HepG2 (cell line): Measurements from ENCODE around the gene ZFYVE27. TPM values are rescaled to one million over a fixed set of nuclear protein-coding genes. Genes with fewer than 3 reads are reported as not detected.

ENCODE experiments used
- GLI4 ChIP-seq: sonication (generic); formaldehyde crosslinking; IDR thresholded peaks from 2 replicates; pipeline ENCODE4 v1.5.1; 2020; ENCODE audit warnings: missing genetic modification reagents, mild to moderate bottlenecking, moderate library complexity, borderline replicate concordance
- IKZF5 ChIP-seq: IDR thresholded peaks from 2 replicates; pipeline ENCODE4 v1.6.1; 2018; ENCODE audit warnings: missing genetic modification reagents, mild to moderate bottlenecking, missing compliant biosample characterization
- IRF2 ChIP-seq: IDR thresholded peaks from 2 replicates; pipeline ENCODE4 v1.6.1; 2018; ENCODE audit warnings: missing genetic modification reagents, missing compliant biosample characterization
- MIER3 ChIP-seq: IDR thresholded peaks from 2 replicates; pipeline ENCODE4 v1.6.1; 2016; ENCODE audit warnings: missing compliant biosample characterization, borderline replicate concordance
- NCOA1 ChIP-seq: sonication (generic); formaldehyde crosslinking; IDR thresholded peaks from 2 replicates; pipeline ENCODE4 v1.9.0; 2021; ENCODE audit warnings: missing genetic modification reagents
- NFYC ChIP-seq: IDR thresholded peaks from 2 replicates; pipeline ENCODE4 v1.6.1; 2016; ENCODE audit warnings: missing genetic modification reagents, missing compliant biosample characterization
- RAD21 ChIP-seq: fragments of 450-650 bp; formaldehyde crosslinking; IDR thresholded peaks from 2 replicates; pipeline ENCODE4 v1.5.0; 2020; ENCODE audit warnings: mild to moderate bottlenecking
- STAG1 ChIP-seq: sonication (generic); formaldehyde crosslinking; IDR thresholded peaks from 2 replicates; pipeline ENCODE4 v1.4.0; 2020; ENCODE audit warnings: missing genetic modification reagents
- ZBTB8A ChIP-seq: sonication (generic); formaldehyde crosslinking; IDR thresholded peaks from 2 replicates; pipeline ENCODE4 v1.4.0; 2020; ENCODE audit warnings: mild to moderate bottlenecking, low read depth, missing genetic modification reagents, borderline replicate concordance
- ZHX1 ChIP-seq: sonication (generic); formaldehyde crosslinking; IDR thresholded peaks from 2 replicates; pipeline ENCODE4 v1.8.1; 2022; ENCODE audit warnings: low read depth, mild to moderate bottlenecking, missing genetic modification reagents
- ZMYM3 ChIP-seq: sonication (generic); formaldehyde crosslinking; IDR thresholded peaks from 2 replicates; pipeline ENCODE4 v1.5.1; 2020; ENCODE audit warnings: mild to moderate bottlenecking, missing genetic modification reagents
- ZNF225 ChIP-seq: sonication (generic); formaldehyde crosslinking; IDR thresholded peaks from 2 replicates; pipeline ENCODE4 v1.4.0; 2020; ENCODE audit warnings: mild to moderate bottlenecking, missing genetic modification reagents
- ZNF251 ChIP-seq: sonication (generic); formaldehyde crosslinking; IDR thresholded peaks from 2 replicates; pipeline ENCODE4 v1.9.0; 2021; ENCODE audit warnings: mild to moderate bottlenecking, missing genetic modification reagents
- ZNF557 ChIP-seq: sonication (generic); formaldehyde crosslinking; IDR thresholded peaks from 2 replicates; pipeline ENCODE4 v1.4.0; 2020; ENCODE audit warnings: missing genetic modification reagents
- ZNF567 ChIP-seq: sonication (generic); formaldehyde crosslinking; IDR thresholded peaks from 2 replicates; pipeline ENCODE4 v1.8.1; 2023; ENCODE audit warnings: mild to moderate bottlenecking, missing genetic modification reagents, borderline replicate concordance
- ZNF850 ChIP-seq: sonication (generic); formaldehyde crosslinking; conservative IDR thresholded peaks from 2 replicates; pipeline ENCODE4 v1.9.0; 2021; ENCODE audit warnings: mild to moderate bottlenecking, missing genetic modification reagents
- ZNF883 ChIP-seq: sonication (generic); formaldehyde crosslinking; IDR thresholded peaks from 2 replicates; pipeline ENCODE4 v1.5.1; 2020; ENCODE audit warnings: mild to moderate bottlenecking, missing genetic modification reagents; ENCODE audit errors: not compliant biosample characterization
- polyA plus RNA-seq, 8 experiments: library from polyadenylated mRNA; depleted of rRNA in 3 of 8; stranded (reverse) in 7 of 8; unstranded in 1 of 8; fragments of >200 nt; fragmentation: Illumina TruSeq in 4 of 8; extraction: Trizol in 4 of 8; gene quantifications; 2 replicates each; pipeline versions ENCODE4 v1.2.1 to v1.2.3, GENCODE V29; 2011 to 2016; ENCODE audit warnings: low read depth in 4 of 8, missing spikeins in 1 of 8, mixed read lengths in 1 of 8; ENCODE audit not compliant: insufficient read depth in 1 of 8
- total RNA-seq, 5 experiments: library from RNA; depleted of rRNA; stranded (reverse); fragments of >200 nt; fragmentation: Illumina TruSeq; extraction: Trizol; gene quantifications; 2 replicates each; pipeline ENCODE4 v1.2.3, GENCODE V29; 2016; ENCODE audit warnings: low read depth in 1 of 5
- TF ChIP-seq, protein P1 (sequence below): sonication (generic); formaldehyde crosslinking; IDR thresholded peaks from 2 replicates; pipeline ENCODE4 v1.5.1; 2020; ENCODE audit warnings: mild to moderate bottlenecking, missing genetic modification reagents, moderate library complexity
- TF ChIP-seq, protein P2 (sequence below): sonication (generic); formaldehyde crosslinking; IDR thresholded peaks from 2 replicates; pipeline ENCODE4 v1.4.0; 2020; ENCODE audit warnings: mild to moderate bottlenecking, missing genetic modification reagents
- TF ChIP-seq, protein P3 (sequence below): sonication (generic); formaldehyde crosslinking; IDR thresholded peaks from 2 replicates; pipeline ENCODE4 v1.4.0; 2020; ENCODE audit warnings: missing genetic modification reagents, borderline replicate concordance

Gene ZFYVE27
- total and polyA plus RNA-seq, 2 of the 13 experiments (the other 11 are each of a cell fraction or from before 2014, with no cell fraction given) = 19.7 to 20.5 TPM

GRCh38 chr10:97701438-97702069 is 35.4 kb upstream of the ZFYVE27 start (continued):
- TF ChIP-seq ZNF850 (CRISPR knock-in tag) (no peak), ZMYM3 (CRISPR knock-in tag) (0 out of 2 replicates have a peak, but pooled peaks have one; percentile 31), NFYC (no peak), MIER3 (CRISPR knock-in tag) (peak; percentile 39; the same call in 1 of the 2 replicates), ZNF883 (no peak), RAD21 (CRISPR knock-in tag) (peak; percentile 75), ZBTB8A (CRISPR knock-in tag) (no peak), NCOA1 (CRISPR knock-in tag) (0 out of 2 replicates have a peak, but pooled peaks have one; percentile 9), ZNF567 (no peak), ZNF225 (0 out of 2 replicates have a peak, but pooled peaks have one; percentile 36), ZHX1 (no peak), GLI4 (CRISPR knock-in tag) (0 out of 2 replicates have a peak, but pooled peaks have one; percentile 35), IKZF5 (CRISPR knock-in tag) (peak; percentile 55; the same call in 1 of the 2 replicates), IRF2 (CRISPR knock-in tag) (peak; percentile 40; the same call in 1 of the 2 replicates), ZNF557 (CRISPR knock-in tag) (no peak), STAG1 (CRISPR knock-in tag) (peak; percentile 74), ZNF251 (CRISPR knock-in tag) (no peak)
- TF ChIP-seq, protein P1, sequence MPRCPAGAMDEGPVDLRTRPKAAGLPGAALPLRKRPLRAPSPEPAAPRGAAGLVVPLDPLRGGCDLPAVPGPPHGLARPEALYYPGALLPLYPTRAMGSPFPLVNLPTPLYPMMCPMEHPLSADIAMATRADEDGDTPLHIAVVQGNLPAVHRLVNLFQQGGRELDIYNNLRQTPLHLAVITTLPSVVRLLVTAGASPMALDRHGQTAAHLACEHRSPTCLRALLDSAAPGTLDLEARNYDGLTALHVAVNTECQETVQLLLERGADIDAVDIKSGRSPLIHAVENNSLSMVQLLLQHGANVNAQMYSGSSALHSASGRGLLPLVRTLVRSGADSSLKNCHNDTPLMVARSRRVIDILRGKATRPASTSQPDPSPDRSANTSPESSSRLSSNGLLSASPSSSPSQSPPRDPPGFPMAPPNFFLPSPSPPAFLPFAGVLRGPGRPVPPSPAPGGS (CRISPR knock-in tag) = no peak
- TF ChIP-seq, protein P2, sequence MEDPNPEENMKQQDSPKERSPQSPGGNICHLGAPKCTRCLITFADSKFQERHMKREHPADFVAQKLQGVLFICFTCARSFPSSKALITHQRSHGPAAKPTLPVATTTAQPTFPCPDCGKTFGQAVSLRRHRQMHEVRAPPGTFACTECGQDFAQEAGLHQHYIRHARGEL = no peak
- TF ChIP-seq, protein P3, sequence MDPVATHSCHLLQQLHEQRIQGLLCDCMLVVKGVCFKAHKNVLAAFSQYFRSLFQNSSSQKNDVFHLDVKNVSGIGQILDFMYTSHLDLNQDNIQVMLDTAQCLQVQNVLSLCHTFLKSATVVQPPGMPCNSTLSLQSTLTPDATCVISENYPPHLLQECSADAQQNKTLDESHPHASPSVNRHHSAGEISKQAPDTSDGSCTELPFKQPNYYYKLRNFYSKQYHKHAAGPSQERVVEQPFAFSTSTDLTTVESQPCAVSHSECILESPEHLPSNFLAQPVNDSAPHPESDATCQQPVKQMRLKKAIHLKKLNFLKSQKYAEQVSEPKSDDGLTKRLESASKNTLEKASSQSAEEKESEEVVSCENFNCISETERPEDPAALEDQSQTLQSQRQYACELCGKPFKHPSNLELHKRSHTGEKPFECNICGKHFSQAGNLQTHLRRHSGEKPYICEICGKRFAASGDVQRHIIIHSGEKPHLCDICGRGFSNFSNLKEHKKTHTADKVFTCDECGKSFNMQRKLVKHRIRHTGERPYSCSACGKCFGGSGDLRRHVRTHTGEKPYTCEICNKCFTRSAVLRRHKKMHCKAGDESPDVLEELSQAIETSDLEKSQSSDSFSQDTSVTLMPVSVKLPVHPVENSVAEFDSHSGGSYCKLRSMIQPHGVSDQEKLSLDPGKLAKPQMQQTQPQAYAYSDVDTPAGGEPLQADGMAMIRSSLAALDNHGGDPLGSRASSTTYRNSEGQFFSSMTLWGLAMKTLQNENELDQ (CRISPR knock-in tag) = no peak
